ENCODE data around the gene OTUD3.

DNA sequence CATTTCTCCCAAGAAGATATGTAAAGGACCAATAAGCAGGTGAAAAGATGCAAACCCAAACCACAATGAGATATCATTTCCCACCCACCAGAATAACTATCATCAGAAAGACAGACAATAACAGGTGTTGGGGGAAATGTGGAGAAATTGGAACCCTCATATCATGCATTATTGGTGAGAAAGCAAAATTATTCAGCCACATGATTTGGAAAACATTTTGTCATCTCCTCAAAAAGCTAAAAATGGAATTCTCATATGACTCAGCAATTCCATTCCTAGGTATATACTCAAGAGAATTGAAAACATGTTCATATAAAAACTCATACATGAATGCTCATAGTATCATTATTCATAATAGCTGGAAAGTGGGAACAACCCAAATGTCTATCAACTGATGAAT lies 42.0 kb upstream of the OTUD3 start:
- TF ChIP-seq, protein P1, sequence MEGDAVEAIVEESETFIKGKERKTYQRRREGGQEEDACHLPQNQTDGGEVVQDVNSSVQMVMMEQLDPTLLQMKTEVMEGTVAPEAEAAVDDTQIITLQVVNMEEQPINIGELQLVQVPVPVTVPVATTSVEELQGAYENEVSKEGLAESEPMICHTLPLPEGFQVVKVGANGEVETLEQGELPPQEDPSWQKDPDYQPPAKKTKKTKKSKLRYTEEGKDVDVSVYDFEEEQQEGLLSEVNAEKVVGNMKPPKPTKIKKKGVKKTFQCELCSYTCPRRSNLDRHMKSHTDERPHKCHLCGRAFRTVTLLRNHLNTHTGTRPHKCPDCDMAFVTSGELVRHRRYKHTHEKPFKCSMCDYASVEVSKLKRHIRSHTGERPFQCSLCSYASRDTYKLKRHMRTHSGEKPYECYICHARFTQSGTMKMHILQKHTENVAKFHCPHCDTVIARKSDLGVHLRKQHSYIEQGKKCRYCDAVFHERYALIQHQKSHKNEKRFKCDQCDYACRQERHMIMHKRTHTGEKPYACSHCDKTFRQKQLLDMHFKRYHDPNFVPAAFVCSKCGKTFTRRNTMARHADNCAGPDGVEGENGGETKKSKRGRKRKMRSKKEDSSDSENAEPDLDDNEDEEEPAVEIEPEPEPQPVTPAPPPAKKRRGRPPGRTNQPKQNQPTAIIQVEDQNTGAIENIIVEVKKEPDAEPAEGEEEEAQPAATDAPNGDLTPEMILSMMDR (IDR thresholded peaks at IDR 0.05): no peak
- TF ChIP-seq ZFX (IDR thresholded peaks at IDR 0.05; ENCODE audit: borderline replicate concordance): no peak

Measured in 22Rv1 (cell line).